ENCODE measurements around the gene EMILIN3. TPM values are rescaled to one million over a fixed set of nuclear protein-coding genes. Genes with fewer than 3 reads are reported as not detected.

Gene EMILIN3
- total and polyA plus RNA-seq, 5 donors = 2.1 to 7.4 (median 4.8) TPM

- H3K4me1 ChIP-seq (ENCODE audit: control insufficient read depth, insufficient read depth, low read length) = no peaks in the 10 kb centered on the region
- no peak overlapping the region for H3K27ac ChIP-seq (ENCODE audit: low read length)
- WGBS = 92% methylated on average over 11 of the region's 11 CpGs
- H3K4me3 ChIP-seq (ENCODE audit: low read length) = no peak overlapping the region
- no peaks in the 10 kb centered on the region for H3K9me3 ChIP-seq (ENCODE audit: control insufficient read depth, low read length)
- ATAC-seq (no peak), DNase-seq (peak in 2 of 3 donors; percentile 7 to 19)
- intact Hi-C loops (cut with DNase I) = loop anchor here in 3 of 4 donors (5.0 to 10.0 kb wide), 6 partner anchors 67 to 380 kb away; partner anchors contain the start of gene PLCG1 (in 2 of the 3)
- no peaks in the 10 kb centered on the region for H3K27me3 ChIP-seq (ENCODE audit: control insufficient read depth, insufficient read depth)
These were observed 21.5 kb downstream of the EMILIN3 start for GRCh38 chr20:41344938-41345728.

GRCh38 chr20:41344477-41344876 lies 22.1 kb downstream of the EMILIN3 start:
- Histone ChIP-seq H3K27ac (ENCODE audit: low read length) (no peak overlapping the region), H3K9me3 (ENCODE audit: control insufficient read depth, low read length) (no peaks in the 10 kb centered on the region), H3K4me1 (ENCODE audit: control insufficient read depth, insufficient read depth, low read length) (no peaks in the 10 kb centered on the region), H3K27me3 (ENCODE audit: control insufficient read depth, insufficient read depth) (no peaks in the 10 kb centered on the region), H3K4me3 (ENCODE audit: low read length) (no peak overlapping the region)
- 94% methylated on average over 4 of the region's 4 CpGs for WGBS
- ATAC-seq = no peak
- intact Hi-C loops (cut with DNase I) = loop anchor here in 3 of 4 donors (5.0 to 10.0 kb wide), 6 partner anchors 68 to 380 kb away; partner anchors contain the start of gene PLCG1 (in 2 of the 3)
- DNase-seq = peak in 2 of 3 donors; percentile 6 to 41

GRCh38 chr20:41342474-41343464 lies 23.8 kb downstream of the EMILIN3 start:
- no peak overlapping the region for H3K4me3 ChIP-seq (ENCODE audit: low read length)
- no peak for ATAC-seq
- 87% methylated on average over 9 of the region's 9 CpGs for WGBS
- H3K4me1 ChIP-seq (ENCODE audit: control insufficient read depth, insufficient read depth, low read length) = no peaks in the 10 kb centered on the region
- peak in 2 of 3 donors; percentile 9 to 20 for DNase-seq
- no peaks in the 10 kb centered on the region for H3K9me3 ChIP-seq (ENCODE audit: control insufficient read depth, low read length)
- no peak overlapping the region for H3K27ac ChIP-seq (ENCODE audit: low read length)
- no peaks in the 10 kb centered on the region for H3K27me3 ChIP-seq (ENCODE audit: control insufficient read depth, insufficient read depth)
- intact Hi-C loops (cut with DNase I) = loop anchor here in 3 of 4 donors (5.0 to 10.0 kb wide), 6 partner anchors 70 to 378 kb away; partner anchors contain the start of gene PLCG1 (in 2 of the 3)

GRCh38 chr20:41340327-41341055 lies 26.1 kb downstream of the EMILIN3 start, which contains the start of gene LPIN3:
TSS of gene LPIN3 (plus strand) at chr20:41340821. CDS start at chr20:41345804, 4,983 bp downstream.
- peak within 1 kb of the TSS; percentile 27 for H3K4me3 ChIP-seq (ENCODE audit: low read length)
- 13% methylated on average over 33 of the region's 33 CpGs for WGBS
- ATAC-seq = peak; percentile 96 to 97

GRCh38 chr20:41339957-41340326 lies 26.7 kb downstream of the EMILIN3 start:
- H3K27me3 ChIP-seq (ENCODE audit: control insufficient read depth, insufficient read depth) = no peaks in the 10 kb centered on the region
- H3K4me3 ChIP-seq (ENCODE audit: low read length) = peak overlapping the region; percentile 27
- WGBS = 8% methylated on average over 25 of the region's 25 CpGs
- H3K9me3 ChIP-seq (ENCODE audit: control insufficient read depth, low read length) = no peaks in the 10 kb centered on the region
- no peaks in the 10 kb centered on the region for H3K4me1 ChIP-seq (ENCODE audit: control insufficient read depth, insufficient read depth, low read length)
- ATAC-seq (peak; percentile 81 to 82), DNase-seq (peak; percentile 81 to 94 (median 93))
- intact Hi-C loops (cut with DNase I) = loop anchor here (2.0 to 10.0 kb wide), 9 partner anchors 72 to 375 kb away; partner anchors contain the start of gene PLCG1 (in 2 of the 4)
- H3K27ac ChIP-seq (ENCODE audit: low read length) = peak overlapping the region; percentile 82

More at GRCh38 chr20:41340327-41341055, 26.1 kb downstream of the EMILIN3 start, which contains the start of gene LPIN3:
- no peaks in the 10 kb centered on the region for H3K27me3 ChIP-seq (ENCODE audit: control insufficient read depth, insufficient read depth)
- no peaks in the 10 kb centered on the region for H3K4me1 ChIP-seq (ENCODE audit: control insufficient read depth, insufficient read depth, low read length)
- no peaks in the 10 kb centered on the region for H3K9me3 ChIP-seq (ENCODE audit: control insufficient read depth, low read length)
- intact Hi-C loops (cut with DNase I) = loop anchor here in 3 of 4 donors (2.0 to 10.0 kb wide), 7 partner anchors 72 to 376 kb away; partner anchors contain the start of gene PLCG1 (in 2 of the 3)
- peak within 1 kb of the TSS; percentile 82 for H3K27ac ChIP-seq (ENCODE audit: low read length)
- DNase-seq = peak; percentile 93 to 96 (median 96)

- no peaks in the 10 kb centered on the region for H3K4me1 ChIP-seq (ENCODE audit: control insufficient read depth, insufficient read depth, low read length)
- DNase-seq = peak in 1 of 3 donors; percentile 33
- intact Hi-C loops (cut with DNase I) = loop anchor here (5.0 to 10.0 kb wide), 3 partner anchors 92 to 165 kb away; no protein-coding TSS in a partner anchor
- H3K4me3 ChIP-seq (ENCODE audit: low read length) = no peak overlapping the region
- WGBS = 77% methylated on average over 4 of the region's 4 CpGs
- no peak overlapping the region for H3K27ac ChIP-seq (ENCODE audit: low read length)
- no peaks in the 10 kb centered on the region for H3K27me3 ChIP-seq (ENCODE audit: control insufficient read depth, insufficient read depth)
- ATAC-seq = no peak
- H3K9me3 ChIP-seq (ENCODE audit: control insufficient read depth, low read length) = no peaks in the 10 kb centered on the region
These were observed 29.7 kb downstream of the EMILIN3 start for GRCh38 chr20:41336711-41337492.

- Histone ChIP-seq H3K27me3 (ENCODE audit: control insufficient read depth, insufficient read depth) (no peaks in the 10 kb centered on the region), H3K9me3 (ENCODE audit: control insufficient read depth, low read length) (no peaks in the 10 kb centered on the region), H3K27ac (ENCODE audit: low read length) (no peak overlapping the region), H3K4me3 (ENCODE audit: low read length) (no peak overlapping the region), H3K4me1 (ENCODE audit: control insufficient read depth, insufficient read depth, low read length) (no peaks in the 10 kb centered on the region)
- intact Hi-C loops (cut with DNase I) = loop anchor here (5.0 to 10.0 kb wide), 3 partner anchors 91 to 163 kb away; no protein-coding TSS in a partner anchor
- WGBS = 79% methylated on average over 1 of the region's 1 CpG
- ATAC-seq (no peak), DNase-seq (no peak)
These were observed 31.0 kb downstream of the EMILIN3 start for GRCh38 chr20:41335591-41335990.

- no peaks in the 10 kb centered on the region for H3K9me3 ChIP-seq (ENCODE audit: control insufficient read depth, low read length)
- 65% methylated on average over 15 of the region's 15 CpGs for WGBS
- peak in 1 of 3 donors; percentile 61 for DNase-seq
- intact Hi-C loops (cut with DNase I) = loop anchor here (5.0 to 10.0 kb wide), 3 partner anchors 90 to 162 kb away; no protein-coding TSS in a partner anchor
- peak overlapping the region; percentile 42 for H3K27ac ChIP-seq (ENCODE audit: low read length)
- peaks cover 4% of the 10 kb centered on the region for H3K4me1 ChIP-seq (ENCODE audit: control insufficient read depth, insufficient read depth, low read length)
- no peaks in the 10 kb centered on the region for H3K27me3 ChIP-seq (ENCODE audit: control insufficient read depth, insufficient read depth)
- H3K4me3 ChIP-seq (ENCODE audit: low read length) = no peak overlapping the region
- peak; percentile 60 to 73 for ATAC-seq
These were observed 31.9 kb downstream of the EMILIN3 start for GRCh38 chr20:41334443-41335421.

Data from right cardiac atrium (tissue), 5 donors.